ENCODE results near the gene CACNB4. TPM values are rescaled to one million over a fixed set of nuclear protein-coding genes. Genes with fewer than 3 reads are reported as not detected.

CACNB4 gene
- total and polyA plus RNA-seq, 9 of the 15 experiments (the other 6 are each of a cell fraction or from before 2014, with no cell fraction given) = 0.01 to 0.20 (median 0.04) TPM; not detected in 1

- no peak for TF ChIP-seq ATF6 (CRISPR knock-in tag; IDR thresholded peaks at IDR 0.05)
- no peak for TF ChIP-seq TAF15 (IDR thresholded peaks at IDR 0.05; ENCODE audit: low read depth, low read length)
- TF ChIP-seq, protein P1, sequence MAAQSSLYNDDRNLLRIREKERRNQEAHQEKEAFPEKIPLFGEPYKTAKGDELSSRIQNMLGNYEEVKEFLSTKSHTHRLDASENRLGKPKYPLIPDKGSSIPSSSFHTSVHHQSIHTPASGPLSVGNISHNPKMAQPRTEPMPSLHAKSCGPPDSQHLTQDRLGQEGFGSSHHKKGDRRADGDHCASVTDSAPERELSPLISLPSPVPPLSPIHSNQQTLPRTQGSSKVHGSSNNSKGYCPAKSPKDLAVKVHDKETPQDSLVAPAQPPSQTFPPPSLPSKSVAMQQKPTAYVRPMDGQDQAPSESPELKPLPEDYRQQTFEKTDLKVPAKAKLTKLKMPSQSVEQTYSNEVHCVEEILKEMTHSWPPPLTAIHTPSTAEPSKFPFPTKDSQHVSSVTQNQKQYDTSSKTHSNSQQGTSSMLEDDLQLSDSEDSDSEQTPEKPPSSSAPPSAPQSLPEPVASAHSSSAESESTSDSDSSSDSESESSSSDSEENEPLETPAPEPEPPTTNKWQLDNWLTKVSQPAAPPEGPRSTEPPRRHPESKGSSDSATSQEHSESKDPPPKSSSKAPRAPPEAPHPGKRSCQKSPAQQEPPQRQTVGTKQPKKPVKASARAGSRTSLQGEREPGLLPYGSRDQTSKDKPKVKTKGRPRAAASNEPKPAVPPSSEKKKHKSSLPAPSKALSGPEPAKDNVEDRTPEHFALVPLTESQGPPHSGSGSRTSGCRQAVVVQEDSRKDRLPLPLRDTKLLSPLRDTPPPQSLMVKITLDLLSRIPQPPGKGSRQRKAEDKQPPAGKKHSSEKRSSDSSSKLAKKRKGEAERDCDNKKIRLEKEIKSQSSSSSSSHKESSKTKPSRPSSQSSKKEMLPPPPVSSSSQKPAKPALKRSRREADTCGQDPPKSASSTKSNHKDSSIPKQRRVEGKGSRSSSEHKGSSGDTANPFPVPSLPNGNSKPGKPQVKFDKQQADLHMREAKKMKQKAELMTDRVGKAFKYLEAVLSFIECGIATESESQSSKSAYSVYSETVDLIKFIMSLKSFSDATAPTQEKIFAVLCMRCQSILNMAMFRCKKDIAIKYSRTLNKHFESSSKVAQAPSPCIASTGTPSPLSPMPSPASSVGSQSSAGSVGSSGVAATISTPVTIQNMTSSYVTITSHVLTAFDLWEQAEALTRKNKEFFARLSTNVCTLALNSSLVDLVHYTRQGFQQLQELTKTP (IDR thresholded peaks at IDR 0.05; ENCODE audit: low read depth in 1 of 2, partially characterized antibody in 2 of 2) = no peak
Measured at GRCh38 chr2:152075461-152076050, 23.3 kb downstream of the CACNB4 start (continued).

Measured in K562 (cell line).